ENCODE measurements around the gene TUBGCP3. TPM values are rescaled to one million over a fixed set of nuclear protein-coding genes. Genes with fewer than 3 reads are reported as not detected.

The TUBGCP3 gene
- total and polyA plus RNA-seq, 2 experiments from 2014 or later = 12.5 to 12.9 TPM

GRCh38 chr13:112450118-112450903, 137.6 kb downstream of the TUBGCP3 start:
- Histone ChIP-seq H3K4me3 (no peak overlapping the region), H3K9me3 (ENCODE audit: low read depth) (no peaks in the 10 kb centered on the region), H3K4me1 (ENCODE audit: low read depth) (no peaks in the 10 kb centered on the region), H3K27me3 (peaks cover 23% of the 10 kb centered on the region), H3K27ac (no peak overlapping the region), H3K36me3 (no peaks in the 10 kb centered on the region)
- no peak for DNase-seq (ENCODE audit: low read depth in 1 of 2, low spot score in 1 of 2)
- TF ChIP-seq CTCF (IDR thresholded peaks at IDR 0.05; ENCODE audit: low read depth, low read length) = no peak

GRCh38 chr13:112449545-112449930, 138.4 kb downstream of the TUBGCP3 start:
- Histone ChIP-seq H3K9me3 (ENCODE audit: low read depth) (no peaks in the 10 kb centered on the region), H3K4me1 (ENCODE audit: low read depth) (no peaks in the 10 kb centered on the region), H3K27ac (no peak overlapping the region), H3K36me3 (no peaks in the 10 kb centered on the region), H3K4me3 (no peak overlapping the region), H3K27me3 (peaks cover 31% of the 10 kb centered on the region)
- no peak for TF ChIP-seq CTCF (IDR thresholded peaks at IDR 0.05; ENCODE audit: low read depth, low read length)
- no peak for DNase-seq (ENCODE audit: low read depth in 1 of 2, low spot score in 1 of 2)

GRCh38 chr13:112448621-112449544, 139.1 kb downstream of the TUBGCP3 start:
- Histone ChIP-seq H3K4me3 (no peak overlapping the region), H3K4me1 (ENCODE audit: low read depth) (no peaks in the 10 kb centered on the region), H3K36me3 (no peaks in the 10 kb centered on the region), H3K27me3 (peaks cover 35% of the 10 kb centered on the region), H3K27ac (no peak overlapping the region), H3K9me3 (ENCODE audit: low read depth) (no peaks in the 10 kb centered on the region)
- no peak for DNase-seq (ENCODE audit: low read depth in 1 of 2, low spot score in 1 of 2)
- TF ChIP-seq CTCF (IDR thresholded peaks at IDR 0.05; ENCODE audit: low read depth, low read length) = no peak

GRCh38 chr13:112447761-112448603, 140.0 kb downstream of the TUBGCP3 start:
- no peak for DNase-seq (ENCODE audit: low read depth in 1 of 2, low spot score in 1 of 2)
- H3K9me3 ChIP-seq (ENCODE audit: low read depth) = no peaks in the 10 kb centered on the region
- no peak for TF ChIP-seq CTCF (IDR thresholded peaks at IDR 0.05; ENCODE audit: low read depth, low read length)

GRCh38 chr13:112447306-112447705, 140.6 kb downstream of the TUBGCP3 start:
- no peak overlapping the region for H3K4me3 ChIP-seq
- DNase-seq (ENCODE audit: low read depth in 1 of 2, low spot score in 1 of 2) = no peak
- no peak for TF ChIP-seq CTCF (IDR thresholded peaks at IDR 0.05; ENCODE audit: low read depth, low read length)
- H3K27me3 ChIP-seq = peaks cover 50% of the 10 kb centered on the region
- H3K4me1 ChIP-seq (ENCODE audit: low read depth) = no peaks in the 10 kb centered on the region
- H3K36me3 ChIP-seq = no peaks in the 10 kb centered on the region
- no peak overlapping the region for H3K27ac ChIP-seq
- no peaks in the 10 kb centered on the region for H3K9me3 ChIP-seq (ENCODE audit: low read depth)

More at GRCh38 chr13:112447761-112448603, 140.0 kb downstream of the TUBGCP3 start:
- H3K36me3 ChIP-seq = no peaks in the 10 kb centered on the region
- H3K4me3 ChIP-seq = no peak overlapping the region
- H3K27ac ChIP-seq = no peak overlapping the region
- no peaks in the 10 kb centered on the region for H3K4me1 ChIP-seq (ENCODE audit: low read depth)
- H3K27me3 ChIP-seq = peaks cover 43% of the 10 kb centered on the region

All from cardiac muscle cell (in vitro differentiated cells and primary cell).